ENCODE measurements around the gene LENG1.

Gene LENG1

DNA sequence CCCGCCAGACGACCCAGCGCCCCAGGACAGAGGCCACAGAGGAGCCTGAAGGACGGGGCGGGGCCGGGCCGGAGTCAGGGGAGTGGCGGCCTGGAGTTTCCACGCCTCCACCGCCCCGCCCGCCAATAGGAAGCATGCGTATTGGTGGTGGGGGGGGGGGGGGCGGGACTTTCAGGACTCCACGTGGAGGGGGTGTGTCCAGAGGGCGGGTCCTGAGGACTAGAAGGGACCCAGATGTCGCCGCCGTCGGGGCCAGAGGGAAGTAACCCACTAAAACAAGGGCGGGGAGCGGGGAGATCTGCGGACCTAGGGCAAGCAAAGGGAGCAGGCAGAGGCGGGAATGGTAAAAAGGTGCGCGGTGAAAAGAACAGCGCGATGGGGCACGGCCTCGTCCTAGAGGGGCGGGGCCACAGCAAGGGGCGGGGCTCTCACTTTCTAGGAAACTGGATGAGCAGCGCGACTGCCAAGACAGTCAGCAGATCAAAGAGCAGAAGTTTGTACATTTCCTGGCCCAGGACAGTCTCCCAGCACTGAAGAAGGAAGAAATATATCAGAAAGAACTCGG lies 2.8 kb upstream of the LENG1 start:
- no peak for FAIRE-seq

DNA sequence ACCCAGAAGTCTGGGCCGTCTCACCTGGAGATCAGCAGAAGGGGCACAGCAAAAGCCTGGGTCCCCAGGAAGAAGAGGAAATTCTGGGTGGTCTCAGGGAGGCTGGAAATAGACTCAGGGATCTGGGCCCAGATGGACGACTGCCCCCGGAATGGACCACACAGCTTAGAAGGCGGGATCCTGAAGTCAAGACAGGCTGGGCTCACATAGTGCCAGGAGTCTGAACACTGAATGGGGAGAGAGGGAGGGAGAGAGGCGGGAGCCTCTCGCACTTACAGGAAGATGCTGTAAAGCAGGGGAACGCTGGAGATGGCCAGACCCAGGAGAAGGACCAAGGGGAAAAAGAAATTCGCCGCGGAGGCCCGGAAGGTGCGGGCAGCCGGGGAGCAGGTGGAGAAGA lies 1.3 kb upstream of the LENG1 start:
- FAIRE-seq = no peak

DNA sequence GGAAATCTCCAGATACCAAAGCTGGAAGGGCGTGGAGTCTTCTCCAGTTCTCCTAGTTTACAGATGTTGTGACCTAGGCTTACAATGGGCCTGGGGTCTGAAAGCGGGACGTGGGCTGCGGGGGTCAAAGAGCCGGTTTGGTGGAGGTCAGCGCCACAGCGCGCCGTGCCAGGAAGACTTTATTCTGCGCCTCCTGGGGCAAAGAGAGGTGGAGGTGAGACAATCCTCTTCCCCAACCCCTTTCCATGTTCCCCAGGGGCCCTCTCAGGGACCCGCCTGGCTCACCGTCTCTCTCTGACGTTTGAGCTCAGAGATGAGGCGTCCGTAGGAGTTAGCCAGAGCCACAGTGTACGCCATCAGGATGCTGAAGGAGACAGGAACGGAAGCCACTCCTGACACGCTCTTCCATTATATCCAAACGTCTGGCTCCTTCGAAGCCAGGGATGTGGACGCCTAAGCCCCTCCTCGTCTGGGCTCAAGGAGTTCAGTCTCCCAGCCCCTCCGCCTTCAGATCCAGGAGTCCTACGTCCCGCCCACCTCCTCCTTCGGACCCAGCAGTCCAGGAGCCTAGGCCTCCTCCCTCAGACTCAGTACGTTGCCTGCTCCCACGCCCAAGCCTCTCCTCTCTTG lies 776 bp upstream of the LENG1 start:
- FAIRE-seq = no peak

DNA sequence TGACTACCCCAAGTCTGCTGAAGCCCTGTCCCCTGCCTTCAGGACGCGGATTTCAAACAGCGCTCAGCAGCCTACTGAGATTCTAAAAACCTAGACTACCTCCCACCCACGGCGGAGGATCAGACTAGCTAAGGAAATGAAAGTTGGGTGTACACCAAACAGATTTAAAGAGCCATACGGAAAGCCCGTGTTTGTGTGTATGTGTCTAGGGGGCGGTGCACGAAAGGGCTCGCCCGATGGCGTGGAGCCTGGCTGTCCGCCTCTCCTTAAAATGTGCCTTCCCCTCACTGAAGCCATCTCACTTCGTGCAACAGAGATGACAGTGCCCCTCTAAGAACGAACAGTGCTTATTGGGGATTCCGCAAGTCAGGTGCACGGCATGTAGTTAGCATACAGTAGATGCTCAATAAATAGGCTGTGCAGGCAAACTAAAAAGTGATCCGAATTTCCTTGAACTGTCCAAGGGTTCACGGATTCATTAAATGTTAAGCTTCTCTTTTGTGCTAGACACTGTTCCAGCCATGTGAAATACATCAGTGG lies 639 bp downstream of the LENG1 start:
- FAIRE-seq = no peak

DNA sequence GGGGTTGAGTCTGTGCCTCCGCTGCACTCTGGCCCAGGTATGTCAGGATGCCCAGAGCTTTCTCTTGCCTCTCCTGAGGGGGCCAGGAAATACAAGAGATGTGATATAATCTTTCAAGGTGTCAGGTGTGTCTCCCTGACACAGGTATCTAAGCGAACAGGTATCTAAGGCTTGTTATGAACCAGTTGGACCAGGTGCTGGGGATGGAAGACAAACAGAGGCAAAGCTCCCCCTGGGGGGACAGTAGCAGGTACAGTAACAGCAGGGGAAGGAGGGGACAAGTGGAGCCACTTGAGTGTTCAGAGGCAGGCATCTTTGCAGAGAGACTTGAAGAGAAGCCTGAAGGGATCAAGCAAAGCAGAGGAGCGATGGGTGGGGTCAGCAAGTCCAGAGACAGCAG lies 2.6 kb downstream of the LENG1 start:
- FAIRE-seq = no peak

DNA sequence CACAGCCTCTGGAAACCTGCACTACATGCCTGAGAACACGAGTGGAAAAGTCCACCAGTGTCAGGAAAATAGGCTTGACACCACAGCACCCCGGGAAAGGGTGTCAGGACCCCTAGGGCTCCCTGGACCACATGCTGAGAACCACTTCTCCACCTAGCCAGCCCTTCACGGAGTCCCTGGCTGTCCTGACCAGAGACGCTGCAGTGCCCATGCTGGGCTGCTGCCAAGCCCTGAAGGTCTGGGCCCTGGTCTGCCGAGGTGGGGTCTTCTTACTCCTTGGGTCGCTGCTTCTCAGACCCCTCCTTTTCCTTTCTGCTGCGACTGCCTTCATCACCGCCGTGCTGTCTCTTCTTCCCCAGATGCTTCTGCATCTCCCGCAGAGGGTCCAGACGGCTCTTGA lies 3.0 kb downstream of the LENG1 start:
- no peak for FAIRE-seq

DNA sequence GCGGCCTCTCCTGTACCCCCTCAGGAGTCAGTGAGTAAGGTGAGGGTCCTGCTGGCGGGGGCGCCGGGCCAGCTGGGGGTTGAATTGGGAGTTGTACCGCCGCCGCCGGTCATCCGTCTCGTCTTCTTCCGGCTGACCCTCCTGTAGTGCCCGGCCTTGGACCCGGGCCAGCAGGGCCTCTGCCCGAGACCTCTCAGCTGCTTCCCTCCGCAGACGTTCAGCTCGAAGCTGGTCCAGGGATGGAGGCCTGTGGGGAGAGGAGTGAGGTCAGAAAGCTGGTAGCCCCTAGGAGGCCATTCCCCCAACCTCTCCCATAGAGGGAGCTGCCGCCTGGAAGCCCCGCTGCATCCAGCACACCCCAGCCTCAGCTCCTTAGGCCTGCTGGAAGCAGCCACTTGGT lies 3.8 kb downstream of the LENG1 start:
- FAIRE-seq = no peak

DNA sequence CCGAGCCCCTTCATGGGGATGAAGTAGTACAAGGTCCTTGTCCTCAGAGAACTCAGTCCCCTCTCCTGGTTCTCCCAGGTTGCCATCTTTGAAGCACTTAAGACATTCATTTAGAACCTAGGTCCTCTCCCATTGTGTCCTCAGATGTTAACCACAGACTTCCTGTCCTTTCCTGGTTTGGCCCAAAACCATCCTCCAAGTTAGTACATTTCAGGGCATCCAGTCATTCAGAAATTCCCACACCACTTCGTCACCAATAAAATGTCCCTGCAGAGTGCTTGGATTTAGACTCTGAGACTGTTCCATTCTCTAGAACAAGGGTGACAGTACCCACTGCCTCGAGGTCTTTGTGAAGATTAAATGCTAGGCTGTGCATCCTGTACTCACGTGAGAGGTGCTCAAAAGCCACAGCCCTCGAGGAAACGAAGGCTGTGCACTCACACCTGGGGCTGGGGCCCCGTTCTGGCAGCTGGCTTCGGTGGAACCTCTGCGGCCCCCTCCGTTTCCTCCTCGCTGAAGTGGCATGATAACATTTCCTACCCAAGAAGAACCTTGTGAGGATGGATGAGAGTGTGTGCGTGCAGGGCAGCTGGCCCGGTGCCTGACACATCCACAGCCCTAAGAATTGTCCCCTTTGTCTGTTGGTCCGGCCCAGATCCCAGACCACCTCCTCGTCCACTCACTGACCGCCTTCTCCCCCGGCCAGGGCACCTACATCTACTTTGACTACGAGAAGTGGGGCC lies 4.7 kb downstream of the LENG1 start:
- FAIRE-seq = no peak

DNA sequence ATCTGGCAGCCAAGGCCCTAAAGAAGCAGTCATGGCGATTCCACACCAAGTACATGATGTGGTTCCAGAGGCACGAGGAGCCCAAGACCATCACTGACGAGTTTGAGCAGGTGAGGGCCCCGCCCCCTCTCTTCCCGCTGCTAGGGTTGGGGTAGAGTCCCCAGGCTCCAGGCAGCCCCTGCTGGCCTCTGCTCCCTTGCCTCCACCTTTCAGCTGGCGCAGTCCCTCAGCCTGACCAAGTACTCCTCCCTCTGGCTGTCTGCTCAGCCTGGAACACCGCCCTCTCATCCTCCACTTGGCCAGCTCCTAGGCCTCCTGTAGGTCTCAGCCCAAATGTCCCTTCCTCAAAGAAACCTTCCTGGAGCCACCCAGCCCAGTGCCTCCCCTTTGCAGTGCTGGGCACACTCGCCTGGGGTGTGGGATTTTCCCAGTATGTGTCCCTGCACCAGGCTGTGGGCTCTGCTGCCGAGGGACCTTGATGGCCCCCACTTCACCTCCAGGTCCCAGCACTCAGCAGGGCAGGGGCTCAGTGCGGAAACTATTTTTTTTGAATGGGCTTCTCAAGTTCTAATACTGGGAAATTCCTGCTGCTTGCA lies 5.7 kb downstream of the LENG1 start:
- FAIRE-seq = no peak

DNA sequence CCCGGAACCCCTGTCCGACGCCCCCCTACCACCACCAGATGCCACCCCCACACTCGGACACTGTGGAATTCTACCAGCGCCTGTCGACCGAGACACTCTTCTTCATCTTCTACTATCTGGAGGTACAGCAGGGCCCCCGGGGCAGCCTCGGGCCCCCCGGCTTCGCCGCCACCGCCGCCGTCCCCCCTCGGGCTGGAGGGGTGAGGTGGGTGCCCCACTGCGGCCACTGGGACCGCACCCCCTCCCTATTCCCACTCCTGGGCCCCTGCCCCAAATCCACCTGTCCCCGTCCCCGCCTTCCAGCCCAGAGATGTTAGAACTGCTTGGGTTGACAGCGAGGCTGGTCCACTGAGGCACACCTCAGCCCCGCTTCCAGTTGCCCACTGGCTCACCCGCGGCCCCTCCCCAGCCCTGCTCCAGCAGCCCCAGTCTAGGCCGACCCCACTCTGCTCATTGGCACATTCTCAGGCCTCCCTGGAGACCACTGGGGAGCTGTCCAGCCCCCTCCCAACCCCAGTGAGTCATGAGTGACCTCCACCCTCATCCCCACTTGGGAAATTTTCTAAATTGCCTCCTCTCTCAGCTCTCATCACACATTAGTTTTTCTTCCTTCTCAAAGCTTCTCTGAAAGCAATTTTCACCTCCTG lies 6.5 kb downstream of the LENG1 start:
- no peak for FAIRE-seq

DNA sequence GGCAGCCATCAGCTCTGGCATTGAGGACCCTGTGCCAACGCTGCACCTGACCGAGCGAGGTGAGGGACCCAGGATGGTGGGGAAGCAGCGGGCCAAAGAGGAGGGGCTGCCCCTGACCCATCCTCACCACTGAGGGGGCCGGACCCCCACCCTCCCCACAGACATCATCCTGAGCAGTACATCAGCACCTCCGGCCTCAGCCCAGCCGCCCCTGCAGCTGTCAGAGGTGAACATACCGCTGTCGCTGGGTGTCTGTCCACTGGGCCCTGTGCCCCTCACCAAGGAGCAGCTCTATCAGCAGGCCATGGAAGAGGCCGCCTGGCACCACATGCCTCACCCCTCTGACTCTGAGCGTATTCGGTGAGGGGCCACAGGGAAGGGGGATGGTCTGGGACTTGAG lies 7.3 kb downstream of the LENG1 start:
- FAIRE-seq = no peak

DNA sequence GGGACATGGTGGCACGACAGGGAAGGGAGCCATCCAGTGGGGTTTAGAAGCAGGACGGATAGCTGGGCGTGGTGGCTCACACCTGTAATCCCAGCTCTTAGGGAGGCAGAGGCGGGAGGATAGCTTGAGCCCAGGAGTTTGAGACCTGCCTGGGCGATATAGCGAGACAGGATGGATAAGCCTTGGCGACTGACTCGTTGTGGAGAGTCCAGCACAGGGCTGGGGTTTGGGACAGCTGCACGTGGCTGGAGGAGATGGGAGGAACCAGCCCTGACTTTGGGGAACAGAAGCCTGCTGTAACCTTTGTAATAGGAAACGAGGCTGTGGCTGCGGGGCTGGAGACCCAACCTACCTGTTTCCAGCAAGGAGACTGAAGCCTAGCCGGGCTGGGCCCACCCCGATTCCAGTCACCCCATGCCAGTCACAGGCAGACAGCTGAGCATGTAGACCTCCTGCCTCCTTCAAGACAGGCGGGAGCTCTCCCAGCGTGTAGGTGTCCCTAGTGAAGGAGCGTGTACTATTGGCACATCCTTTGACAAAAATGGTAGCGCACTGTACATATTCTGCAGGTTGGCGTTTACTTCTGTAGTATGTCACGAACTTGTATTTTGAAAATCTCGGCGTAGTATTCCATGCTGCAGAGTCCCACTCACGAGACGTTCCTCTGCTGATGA lies 8.0 kb downstream of the LENG1 start:
- no peak for FAIRE-seq

DNA sequence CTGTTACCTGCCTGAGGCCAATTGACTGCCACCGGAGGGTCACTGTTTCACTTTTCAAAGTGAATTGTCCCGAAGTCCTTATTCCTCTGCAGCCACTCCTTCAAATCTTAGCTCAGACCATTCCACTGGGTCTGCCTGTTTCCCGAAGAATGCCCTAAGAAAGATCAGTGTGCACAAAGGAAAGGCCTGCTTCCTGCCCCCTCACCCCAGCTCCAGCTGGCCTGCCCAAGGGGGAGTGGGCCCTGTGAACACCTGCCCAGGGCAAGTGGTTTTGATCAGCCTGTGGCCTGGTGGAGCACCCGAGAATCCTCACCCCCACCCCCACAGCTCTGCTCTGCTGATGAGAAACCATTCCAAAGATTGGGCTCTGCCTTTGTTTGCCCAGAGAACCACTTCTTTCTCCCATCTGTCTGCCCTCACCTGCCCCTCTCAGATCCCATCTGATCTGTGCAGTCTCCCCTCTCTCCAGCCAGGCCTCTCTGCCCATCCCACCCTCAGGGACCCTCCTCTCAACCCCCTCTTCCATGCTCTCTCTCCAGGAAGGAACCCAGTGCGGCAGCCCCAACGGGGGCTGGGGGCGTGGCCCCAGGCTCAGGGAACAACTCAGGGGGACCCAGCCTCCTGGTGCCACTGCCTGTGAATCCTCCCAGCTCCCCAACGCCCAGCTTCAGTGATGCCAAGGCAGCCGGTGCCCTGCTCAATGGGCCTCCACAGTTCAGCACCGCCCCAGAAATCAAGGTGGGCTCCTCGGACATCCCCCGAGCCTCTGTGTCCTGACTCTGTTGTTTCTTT lies 10.3 kb downstream of the LENG1 start:
- no peak for FAIRE-seq

DNA sequence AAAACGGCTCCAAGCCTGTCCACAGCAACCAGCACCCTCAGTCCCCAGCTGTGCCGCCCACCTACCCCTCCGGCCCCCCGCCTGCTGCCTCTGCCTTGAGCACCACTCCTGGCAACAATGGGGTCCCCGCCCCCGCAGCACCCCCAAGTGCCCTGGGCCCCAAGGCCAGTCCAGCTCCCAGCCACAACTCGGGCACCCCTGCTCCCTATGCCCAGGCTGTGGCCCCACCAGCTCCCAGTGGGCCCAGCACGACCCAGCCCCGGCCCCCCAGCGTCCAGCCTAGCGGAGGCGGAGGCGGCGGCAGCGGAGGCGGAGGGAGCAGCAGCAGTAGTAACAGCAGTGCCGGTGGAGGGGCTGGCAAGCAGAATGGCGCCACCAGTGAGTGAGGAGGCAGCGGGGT lies 11.4 kb downstream of the LENG1 start:
- no peak for FAIRE-seq

DNA sequence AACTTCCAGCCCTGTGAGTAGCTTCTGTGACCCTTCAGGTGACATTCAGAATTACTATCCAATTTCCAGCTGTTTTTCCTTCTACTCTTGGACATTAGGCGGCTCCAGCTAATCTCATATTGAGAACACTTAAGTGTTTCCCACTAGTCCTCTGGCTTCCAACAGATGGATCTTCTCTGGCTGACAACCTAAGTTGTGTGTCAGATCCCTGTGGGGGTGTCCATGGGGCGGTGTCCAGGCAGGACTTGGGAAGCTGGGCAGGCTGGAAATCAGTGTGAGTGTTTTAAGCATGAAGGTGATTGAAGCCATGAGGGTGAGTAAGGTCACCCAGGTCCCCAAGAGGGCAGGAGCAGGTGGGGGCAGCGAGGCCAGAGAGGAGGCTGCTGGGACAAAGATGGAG lies 11.8 kb downstream of the LENG1 start:
- no peak for FAIRE-seq

DNA sequence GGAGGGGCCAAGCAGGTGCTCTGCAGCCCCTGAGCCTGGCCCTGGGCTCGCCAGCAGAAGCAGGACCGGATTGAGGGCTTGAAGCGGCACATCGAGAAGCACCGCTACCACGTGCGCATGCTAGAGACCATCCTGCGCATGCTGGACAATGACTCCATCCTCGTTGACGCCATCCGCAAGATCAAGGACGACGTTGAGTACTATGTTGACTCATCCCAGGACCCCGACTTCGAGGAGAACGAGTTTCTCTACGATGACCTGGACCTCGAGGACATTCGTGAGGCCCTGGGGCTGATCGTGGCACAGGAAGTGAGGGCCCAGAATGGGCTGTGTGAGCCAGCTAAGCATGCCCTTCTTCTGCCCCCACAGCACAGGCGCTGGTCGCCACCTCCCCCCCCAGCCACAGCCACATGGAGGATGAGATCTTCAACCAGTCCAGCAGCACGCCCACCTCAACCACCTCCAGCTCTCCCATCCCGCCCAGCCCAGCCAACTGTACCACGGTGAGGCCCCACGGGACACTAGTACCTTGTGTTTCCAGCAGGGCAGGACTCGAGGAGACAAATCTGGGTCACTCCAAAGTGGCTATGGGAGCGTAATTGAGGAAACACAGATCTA lies 13.9 kb downstream of the LENG1 start:
- FAIRE-seq = no peak

DNA sequence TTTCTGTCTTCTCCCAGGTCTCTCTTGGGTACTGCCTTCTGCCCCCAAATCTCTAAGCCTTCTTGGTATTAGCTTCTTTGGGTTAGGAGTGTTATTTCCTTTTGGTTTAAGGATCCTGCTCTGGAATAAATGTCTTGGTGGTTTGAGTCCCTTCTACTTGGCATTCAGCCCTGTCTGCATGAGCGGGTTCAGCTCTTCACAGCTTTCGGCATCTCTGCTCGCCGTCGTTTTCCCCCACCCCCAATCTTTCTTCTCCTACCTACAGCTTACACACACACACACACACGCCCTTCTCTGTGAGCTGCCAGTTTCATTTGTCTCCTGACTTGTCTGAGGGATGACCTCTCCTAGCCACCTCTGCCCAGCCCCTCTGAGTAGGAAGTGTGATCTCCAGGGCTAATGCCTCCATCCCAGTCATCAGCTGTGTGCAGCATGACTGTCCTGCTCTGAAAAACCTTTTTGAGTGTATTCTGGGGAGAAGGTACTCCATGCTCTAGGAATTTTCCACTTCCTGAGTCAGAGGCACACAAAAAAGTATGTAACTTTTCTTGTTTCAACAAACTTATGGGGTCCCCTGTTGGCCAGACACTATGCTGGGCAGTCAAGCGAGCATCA lies 17.2 kb downstream of the LENG1 start:
- no peak for FAIRE-seq

DNA sequence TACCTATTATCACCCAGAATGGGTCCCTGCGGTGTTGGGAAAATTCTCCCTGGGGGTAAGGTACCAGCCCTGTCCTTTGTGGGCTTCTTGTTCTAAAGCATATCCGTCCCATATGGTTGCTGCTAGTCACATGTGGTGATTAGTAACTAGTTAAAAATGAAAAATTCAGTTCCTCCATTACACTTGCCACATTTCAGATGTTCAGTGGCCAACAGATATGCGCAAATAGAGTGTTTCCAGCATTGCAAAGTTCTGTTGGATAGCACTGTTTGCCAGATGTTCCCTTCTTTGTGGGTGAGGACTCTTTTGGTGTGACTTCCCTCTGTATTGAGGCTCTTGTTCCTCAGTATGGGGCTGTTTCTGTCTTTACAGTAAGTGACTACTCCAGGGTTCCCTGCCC lies 18.2 kb downstream of the LENG1 start:
- no peak for FAIRE-seq

DNA sequence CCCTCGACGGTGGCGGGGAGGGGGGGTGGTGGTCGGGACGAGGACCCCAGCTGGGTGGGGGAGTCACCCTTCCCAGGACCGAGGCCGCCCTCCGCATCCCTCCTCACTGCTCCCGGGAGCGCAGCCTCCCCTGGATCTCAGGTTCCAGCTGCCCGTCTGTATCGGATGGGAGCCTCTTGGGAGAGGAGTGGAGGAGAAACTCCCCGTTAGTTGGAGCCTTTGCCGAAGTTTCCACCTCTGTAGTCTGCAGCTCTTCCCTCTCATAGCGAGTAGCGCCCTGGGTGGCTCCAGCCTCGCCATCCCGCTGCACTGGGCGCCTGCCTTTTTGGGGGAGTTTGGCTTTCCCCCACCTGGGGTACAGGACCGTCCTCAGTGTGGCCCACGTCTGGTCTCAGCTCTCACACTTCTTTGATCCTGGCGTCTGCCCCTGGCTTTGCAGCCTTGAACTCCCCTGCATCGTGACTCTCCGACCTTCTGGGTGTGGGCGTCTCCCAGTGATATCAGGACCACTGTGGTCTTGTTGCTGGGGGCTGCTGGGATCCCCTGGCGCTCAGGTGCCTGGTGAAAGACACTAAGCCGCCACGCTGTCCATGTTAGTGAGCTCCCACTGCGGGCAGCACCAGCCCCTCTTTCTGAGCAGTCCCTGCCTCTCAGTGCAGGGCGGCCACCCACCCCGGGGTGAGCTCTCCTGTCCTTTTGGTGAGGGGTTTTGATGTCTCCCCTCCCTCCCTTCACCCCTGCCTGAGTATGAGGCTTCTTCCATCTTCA lies 20.8 kb downstream of the LENG1 start:
- no peak for FAIRE-seq
